Measurements from ENCODE around the gene DYNLT3. TPM values are rescaled to one million over a fixed set of nuclear protein-coding genes. Genes with fewer than 3 reads are reported as not detected.

Gene DYNLT3
- total and polyA plus RNA-seq, 2 of the 13 experiments (the other 11 are each of a cell fraction or from before 2014, with no cell fraction given): 5.4 to 6.1 TPM

GRCh38 chrX:37803057-37803456 lies 44.3 kb downstream of the DYNLT3 start:
- no peaks in the 10 kb centered on the region for H3K36me3 ChIP-seq (replicated peaks in 1 of 2; ENCODE audit: control insufficient read depth in 1 of 2, insufficient read depth in 2 of 2, low read length in 2 of 2)
- H3K9ac ChIP-seq (ENCODE audit: insufficient read depth, low read depth, low read length): no peak overlapping the region
- ChIA-PET CTCF (ENCODE audit: low intra/inter-chr PET ratio, low total read pairs) (no interaction called here), POLR2A (no interaction called here)
- H3K4me2 ChIP-seq (ENCODE audit: low read depth, low read length): no peak overlapping the region
- H3K27me3 ChIP-seq (ENCODE audit: control insufficient read depth in 1 of 2, insufficient read depth in 2 of 2, low read length in 2 of 2): no peaks in the 10 kb centered on the region
- FAIRE-seq (no peak), ATAC-seq (no peak), DNase-seq (ENCODE audit: low spot score) (no peak)
- H3K4me3 ChIP-seq (replicated peaks in 1 of 3; ENCODE audit: insufficient read depth in 1 of 3, low read depth in 2 of 3, low read length in 3 of 3): no peak overlapping the region
- BruUV-seq (replicated peaks): no TSS peak
- 67% methylated on average over 1 of the region's 2 CpGs for WGBS (ENCODE audit: low lambda C conversion rate)
- H3K9me3 ChIP-seq (ENCODE audit: low read length): no peaks in the 10 kb centered on the region
- in situ Hi-C loops (cut with HindIII; ENCODE audit: extremely low pct_ligation_motif_present, low pct_unique_long_range_greater_than_20kb) (no loop called here), intact Hi-C loops (cut with micrococcal nuclease; ENCODE audit: unreplicated experiment) (no loop called here)
- no peak for TF ChIP-seq ZNF792 (CRISPR knock-in tag; IDR thresholded peaks at IDR 0.05)
- peak; percentile 73; the same call in 1 of the 2 replicates for TF ChIP-seq ZBTB40 (IDR thresholded peaks at IDR 0.05)
- no peak for TF ChIP-seq ZBTB40 (CRISPR knock-in tag; IDR thresholded peaks at IDR 0.05)
- no peaks in the 10 kb centered on the region for H3K79me2 ChIP-seq (ENCODE audit: insufficient read depth, low read length)
- H4K20me1 ChIP-seq (ENCODE audit: insufficient read depth, low read length): no peaks in the 10 kb centered on the region
- no peak overlapping the region for H3K27ac ChIP-seq (ENCODE audit: extremely low read length, insufficient read depth, low read length)
- no peak overlapping the region for H2AFZ ChIP-seq (ENCODE audit: low read length)
- H3K4me1 ChIP-seq (ENCODE audit: insufficient read depth, low read length): no peaks in the 10 kb centered on the region

Measured in HepG2 (cell line).